ENCODE data around the gene MYO5B. TPM values are rescaled to one million over a fixed set of nuclear protein-coding genes. Genes with fewer than 3 reads are reported as not detected.
A peak's percentile ranks its signal among the peaks of the same experiment; 100 is the strongest.
"Not testable (repeated sequence)": the region's sequence is repeated elsewhere in the genome, so short reads cannot be mapped to it uniquely, and the experiment has no call there.

MYO5B gene
- total RNA-seq, 1 donor from 2014 or later = 14.7 TPM

- no peak for DNase-seq (ENCODE audit: low read depth)
Observed at GRCh38 chr18:49811151-49811938, 383.6 kb downstream of the MYO5B start.

GRCh38 chr18:49808553-49809191 lies 386.3 kb downstream of the MYO5B start:
- DNase-seq (ENCODE audit: low read depth) = not testable (repeated sequence)

GRCh38 chr18:49804096-49804495 lies 390.9 kb downstream of the MYO5B start:
- no peak for DNase-seq (ENCODE audit: low read depth)

GRCh38 chr18:49802623-49803022 lies 392.3 kb downstream of the MYO5B start:
- no peak for DNase-seq (ENCODE audit: low read depth)

GRCh38 chr18:49800491-49800890 lies 394.5 kb downstream of the MYO5B start:
- not testable (repeated sequence) for DNase-seq (ENCODE audit: low read depth)

GRCh38 chr18:49799806-49800205 lies 395.1 kb downstream of the MYO5B start:
- not testable (repeated sequence) for DNase-seq (ENCODE audit: low read depth)

GRCh38 chr18:49798001-49798400 lies 396.9 kb downstream of the MYO5B start:
- DNase-seq (ENCODE audit: low read depth) = no peak

- no peak for DNase-seq (ENCODE audit: low read depth)
Observed at GRCh38 chr18:49795612-49796552, 399.1 kb downstream of the MYO5B start.

GRCh38 chr18:49794743-49795142 lies 400.2 kb downstream of the MYO5B start:
- no peak for DNase-seq (ENCODE audit: low read depth)

GRCh38 chr18:49789560-49790134 lies 405.3 kb downstream of the MYO5B start:
- not testable (repeated sequence) for DNase-seq (ENCODE audit: low read depth)

- no peak for DNase-seq (ENCODE audit: low read depth)
Observed at GRCh38 chr18:49788327-49788898, 406.5 kb downstream of the MYO5B start.

- no peak for DNase-seq (ENCODE audit: low read depth)
Observed at GRCh38 chr18:49786019-49786720, 408.8 kb downstream of the MYO5B start.

- peak; percentile 34 for DNase-seq (ENCODE audit: low read depth)
Observed at GRCh38 chr18:49784427-49785185, 410.3 kb downstream of the MYO5B start.

GRCh38 chr18:49783631-49784030 lies 411.3 kb downstream of the MYO5B start:
- DNase-seq (ENCODE audit: low read depth) = not testable (repeated sequence)

- DNase-seq (ENCODE audit: low read depth) = peak; percentile 97
Observed at GRCh38 chr18:49778826-49779465, 416.0 kb downstream of the MYO5B start.
